Left ventricle myocardium inferior (tissue), 1 donor: ENCODE data around the gene KAZN. TPM values are rescaled to one million over a fixed set of nuclear protein-coding genes. Genes with fewer than 3 reads are reported as not detected.

Experiments used
- DNase-seq: peaks from one replicate; pipeline ENCODE4 v3.0.0-alpha.2; 2020
- H3K27ac ChIP-seq: fragments of 200-600 bp; replicated peaks from 2 replicates; pipeline ENCODE4 v1.8.0; 2021
- H3K27me3 ChIP-seq: fragments of 200-600 bp; 2 replicates; pipeline ENCODE4 v1.8.0; 2021; ENCODE audit warnings: low read depth
- H3K36me3 ChIP-seq: fragments of 200-600 bp; 2 replicates; pipeline ENCODE4 v1.8.0; 2021
- H3K4me1 ChIP-seq: fragments of 200-600 bp; 2 replicates; pipeline ENCODE4 v1.8.0; 2021
- H3K4me3 ChIP-seq: fragments of 200-600 bp; 2 replicates; pipeline ENCODE4 v1.8.0; 2021; ENCODE audit warnings: mild to moderate bottlenecking, moderate library complexity
- H3K9me3 ChIP-seq: fragments of 200-600 bp; replicated peaks from 2 replicates; pipeline ENCODE4 v1.8.0; 2021
- intact Hi-C: fragments of 100-400 bp; cut with micrococcal nuclease; formaldehyde crosslinking; loops from one replicate; pipeline ENCODE4 v1.11.0; 2022
- total RNA-seq: library from RNA; stranded (reverse); fragmentation: NEBNext Ultra II Directional; extraction: Animal tissue kit (Norgen Biotek cat#: 25700); gene quantifications from one replicate; pipeline ENCODE4 v1.2.1, GENCODE V29; 2021
- TF ChIP-seq, protein P1 (sequence below): fragments of 200-600 bp; IDR thresholded peaks from 2 replicates; pipeline ENCODE4 v1.8.0; 2021; ENCODE audit warnings: antibody characterized with exemption, mild to moderate bottlenecking, borderline replicate concordance
- donor health status: DM: no; HTN: yes; CAD: no; lungs with severe emphysema.

The KAZN gene
- total RNA-seq, 1 donor from 2014 or later, result 2.2 TPM

- intact Hi-C loops, result no loop called here
- Histone ChIP-seq H3K36me3 (no peaks in the 10 kb centered on the region), H3K27ac (no peak overlapping the region), H3K4me3 (no peak overlapping the region), H3K4me1 (no peaks in the 10 kb centered on the region), H3K9me3 (no peaks in the 10 kb centered on the region), H3K27me3 (peaks cover 74% of the 10 kb centered on the region)
- DNase-seq, result no peak
- TF ChIP-seq, protein P1, sequence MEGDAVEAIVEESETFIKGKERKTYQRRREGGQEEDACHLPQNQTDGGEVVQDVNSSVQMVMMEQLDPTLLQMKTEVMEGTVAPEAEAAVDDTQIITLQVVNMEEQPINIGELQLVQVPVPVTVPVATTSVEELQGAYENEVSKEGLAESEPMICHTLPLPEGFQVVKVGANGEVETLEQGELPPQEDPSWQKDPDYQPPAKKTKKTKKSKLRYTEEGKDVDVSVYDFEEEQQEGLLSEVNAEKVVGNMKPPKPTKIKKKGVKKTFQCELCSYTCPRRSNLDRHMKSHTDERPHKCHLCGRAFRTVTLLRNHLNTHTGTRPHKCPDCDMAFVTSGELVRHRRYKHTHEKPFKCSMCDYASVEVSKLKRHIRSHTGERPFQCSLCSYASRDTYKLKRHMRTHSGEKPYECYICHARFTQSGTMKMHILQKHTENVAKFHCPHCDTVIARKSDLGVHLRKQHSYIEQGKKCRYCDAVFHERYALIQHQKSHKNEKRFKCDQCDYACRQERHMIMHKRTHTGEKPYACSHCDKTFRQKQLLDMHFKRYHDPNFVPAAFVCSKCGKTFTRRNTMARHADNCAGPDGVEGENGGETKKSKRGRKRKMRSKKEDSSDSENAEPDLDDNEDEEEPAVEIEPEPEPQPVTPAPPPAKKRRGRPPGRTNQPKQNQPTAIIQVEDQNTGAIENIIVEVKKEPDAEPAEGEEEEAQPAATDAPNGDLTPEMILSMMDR, result no peak
Measured at GRCh38 chr1:14698314-14698713, 99.8 kb downstream of the KAZN start.

DNA sequence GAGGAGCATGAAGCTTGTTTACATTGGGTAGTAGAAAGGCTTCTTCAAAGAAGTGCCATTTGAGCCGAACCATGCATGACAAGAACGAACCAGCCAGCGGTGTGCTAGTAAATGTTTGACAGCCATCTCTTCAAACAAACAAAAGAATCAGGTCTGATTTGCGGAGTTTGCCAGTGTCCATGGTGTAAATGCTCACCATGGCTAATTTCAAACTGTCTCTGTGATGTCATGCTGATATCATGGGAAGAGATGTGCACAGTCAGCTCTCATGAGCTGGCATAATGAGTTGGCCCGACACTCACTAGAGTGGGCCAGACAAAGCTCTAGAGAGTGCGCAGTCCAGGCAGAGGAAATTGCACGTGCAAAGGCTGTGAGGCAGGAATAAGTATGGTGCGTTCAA is 101.1 kb downstream of the KAZN start:
- no peaks in the 10 kb centered on the region for H3K4me1 ChIP-seq
- intact Hi-C loops, result no loop called here
- H3K27ac ChIP-seq, result no peak overlapping the region
- no peak overlapping the region for H3K4me3 ChIP-seq
- H3K9me3 ChIP-seq, result no peaks in the 10 kb centered on the region
- H3K36me3 ChIP-seq, result no peaks in the 10 kb centered on the region
- DNase-seq, result no peak
- TF ChIP-seq, protein P1, result no peak
- peaks cover 69% of the 10 kb centered on the region for H3K27me3 ChIP-seq

DNA sequence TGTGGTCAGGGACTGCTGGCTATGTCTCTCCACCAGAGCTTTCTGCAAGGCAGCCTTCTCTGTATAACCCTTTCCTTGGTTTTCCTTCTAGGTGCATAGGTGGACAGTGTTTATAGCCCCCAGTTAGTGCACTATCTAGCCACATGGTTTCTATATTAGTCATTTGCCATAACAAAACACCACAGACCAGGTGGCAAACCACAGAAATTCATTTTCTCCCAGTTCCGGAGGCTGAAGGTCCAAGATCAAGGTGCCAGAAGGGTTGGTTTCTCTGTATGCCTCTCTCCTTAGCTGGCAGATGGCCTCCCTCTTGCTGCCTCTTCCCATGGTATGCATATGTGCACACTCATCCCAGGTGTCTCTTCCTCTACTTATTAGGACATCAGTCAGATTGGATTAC is 106.4 kb downstream of the KAZN start:
- intact Hi-C loops, result no loop called here
- Histone ChIP-seq H3K27ac (no peak overlapping the region), H3K36me3 (no peaks in the 10 kb centered on the region), H3K27me3 (peaks cover 28% of the 10 kb centered on the region), H3K4me1 (no peaks in the 10 kb centered on the region), H3K9me3 (peaks cover 12% of the 10 kb centered on the region), H3K4me3 (no peak overlapping the region)
- DNase-seq, result no peak
- TF ChIP-seq, protein P1, result no peak

DNA sequence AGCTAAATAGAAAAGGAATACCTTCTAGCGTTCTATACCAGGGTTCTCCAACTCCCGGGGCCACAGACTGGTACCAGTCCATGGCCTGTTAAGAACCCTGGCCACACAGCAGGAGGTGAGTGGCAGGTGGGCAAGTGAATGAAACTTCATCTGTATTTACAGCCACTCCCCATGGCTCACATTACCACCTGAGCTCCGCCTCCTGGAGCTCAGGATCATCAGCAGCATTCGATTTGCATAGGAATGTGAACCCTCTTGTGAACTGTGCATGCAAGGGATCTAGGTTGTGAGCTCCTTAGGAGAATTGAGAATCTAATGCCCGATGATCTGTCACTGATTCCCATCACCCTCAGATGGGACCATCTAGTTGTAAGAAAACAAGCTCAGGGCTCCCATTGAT is 107.3 kb downstream of the KAZN start:
- no peaks in the 10 kb centered on the region for H3K36me3 ChIP-seq
- no peak overlapping the region for H3K4me3 ChIP-seq
- no peak for DNase-seq
- no peak overlapping the region for H3K27ac ChIP-seq
- H3K4me1 ChIP-seq, result no peaks in the 10 kb centered on the region
- H3K9me3 ChIP-seq, result peaks cover 12% of the 10 kb centered on the region
- intact Hi-C loops, result no loop called here
- TF ChIP-seq, protein P1, result no peak
- H3K27me3 ChIP-seq, result peaks cover 30% of the 10 kb centered on the region

DNA sequence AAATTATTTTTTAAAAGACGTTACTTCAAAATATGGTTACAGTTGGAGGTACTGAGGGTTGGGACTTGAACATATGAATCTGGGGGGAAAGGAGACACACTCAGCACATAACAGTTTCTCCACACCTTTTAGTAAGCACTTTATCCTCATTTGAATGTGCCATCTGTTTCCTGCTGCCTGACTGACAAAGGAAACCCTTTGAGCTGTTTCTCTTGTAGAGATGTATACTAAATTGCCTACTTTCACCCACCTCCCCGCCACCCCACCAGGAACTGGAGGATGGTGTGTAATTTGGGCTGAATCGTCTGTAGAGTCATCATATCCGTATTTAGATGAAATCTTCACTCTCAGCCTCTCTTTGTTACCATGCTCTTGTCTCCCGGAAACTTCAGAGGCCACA is 108.1 kb downstream of the KAZN start:
- TF ChIP-seq, protein P1, result no peak
- intact Hi-C loops, result no loop called here
- Histone ChIP-seq H3K27ac (no peak overlapping the region), H3K4me1 (no peaks in the 10 kb centered on the region), H3K4me3 (no peak overlapping the region), H3K27me3 (peaks cover 29% of the 10 kb centered on the region), H3K36me3 (no peaks in the 10 kb centered on the region), H3K9me3 (peaks cover 12% of the 10 kb centered on the region)
- no peak for DNase-seq
